ENCODE data around the gene HSH2D. TPM values are rescaled to one million over a fixed set of nuclear protein-coding genes. Genes with fewer than 3 reads are reported as not detected.

HSH2D gene
- total and polyA plus RNA-seq, 9 of the 15 experiments (the other 6 are each of a cell fraction or from before 2014, with no cell fraction given) = 0.03 to 1.1 (median 0.35) TPM; not detected in 1

GRCh38 chr19:16141043-16141442 is 2.4 kb upstream of the HSH2D start (continued):
- TF ChIP-seq, protein P1, sequence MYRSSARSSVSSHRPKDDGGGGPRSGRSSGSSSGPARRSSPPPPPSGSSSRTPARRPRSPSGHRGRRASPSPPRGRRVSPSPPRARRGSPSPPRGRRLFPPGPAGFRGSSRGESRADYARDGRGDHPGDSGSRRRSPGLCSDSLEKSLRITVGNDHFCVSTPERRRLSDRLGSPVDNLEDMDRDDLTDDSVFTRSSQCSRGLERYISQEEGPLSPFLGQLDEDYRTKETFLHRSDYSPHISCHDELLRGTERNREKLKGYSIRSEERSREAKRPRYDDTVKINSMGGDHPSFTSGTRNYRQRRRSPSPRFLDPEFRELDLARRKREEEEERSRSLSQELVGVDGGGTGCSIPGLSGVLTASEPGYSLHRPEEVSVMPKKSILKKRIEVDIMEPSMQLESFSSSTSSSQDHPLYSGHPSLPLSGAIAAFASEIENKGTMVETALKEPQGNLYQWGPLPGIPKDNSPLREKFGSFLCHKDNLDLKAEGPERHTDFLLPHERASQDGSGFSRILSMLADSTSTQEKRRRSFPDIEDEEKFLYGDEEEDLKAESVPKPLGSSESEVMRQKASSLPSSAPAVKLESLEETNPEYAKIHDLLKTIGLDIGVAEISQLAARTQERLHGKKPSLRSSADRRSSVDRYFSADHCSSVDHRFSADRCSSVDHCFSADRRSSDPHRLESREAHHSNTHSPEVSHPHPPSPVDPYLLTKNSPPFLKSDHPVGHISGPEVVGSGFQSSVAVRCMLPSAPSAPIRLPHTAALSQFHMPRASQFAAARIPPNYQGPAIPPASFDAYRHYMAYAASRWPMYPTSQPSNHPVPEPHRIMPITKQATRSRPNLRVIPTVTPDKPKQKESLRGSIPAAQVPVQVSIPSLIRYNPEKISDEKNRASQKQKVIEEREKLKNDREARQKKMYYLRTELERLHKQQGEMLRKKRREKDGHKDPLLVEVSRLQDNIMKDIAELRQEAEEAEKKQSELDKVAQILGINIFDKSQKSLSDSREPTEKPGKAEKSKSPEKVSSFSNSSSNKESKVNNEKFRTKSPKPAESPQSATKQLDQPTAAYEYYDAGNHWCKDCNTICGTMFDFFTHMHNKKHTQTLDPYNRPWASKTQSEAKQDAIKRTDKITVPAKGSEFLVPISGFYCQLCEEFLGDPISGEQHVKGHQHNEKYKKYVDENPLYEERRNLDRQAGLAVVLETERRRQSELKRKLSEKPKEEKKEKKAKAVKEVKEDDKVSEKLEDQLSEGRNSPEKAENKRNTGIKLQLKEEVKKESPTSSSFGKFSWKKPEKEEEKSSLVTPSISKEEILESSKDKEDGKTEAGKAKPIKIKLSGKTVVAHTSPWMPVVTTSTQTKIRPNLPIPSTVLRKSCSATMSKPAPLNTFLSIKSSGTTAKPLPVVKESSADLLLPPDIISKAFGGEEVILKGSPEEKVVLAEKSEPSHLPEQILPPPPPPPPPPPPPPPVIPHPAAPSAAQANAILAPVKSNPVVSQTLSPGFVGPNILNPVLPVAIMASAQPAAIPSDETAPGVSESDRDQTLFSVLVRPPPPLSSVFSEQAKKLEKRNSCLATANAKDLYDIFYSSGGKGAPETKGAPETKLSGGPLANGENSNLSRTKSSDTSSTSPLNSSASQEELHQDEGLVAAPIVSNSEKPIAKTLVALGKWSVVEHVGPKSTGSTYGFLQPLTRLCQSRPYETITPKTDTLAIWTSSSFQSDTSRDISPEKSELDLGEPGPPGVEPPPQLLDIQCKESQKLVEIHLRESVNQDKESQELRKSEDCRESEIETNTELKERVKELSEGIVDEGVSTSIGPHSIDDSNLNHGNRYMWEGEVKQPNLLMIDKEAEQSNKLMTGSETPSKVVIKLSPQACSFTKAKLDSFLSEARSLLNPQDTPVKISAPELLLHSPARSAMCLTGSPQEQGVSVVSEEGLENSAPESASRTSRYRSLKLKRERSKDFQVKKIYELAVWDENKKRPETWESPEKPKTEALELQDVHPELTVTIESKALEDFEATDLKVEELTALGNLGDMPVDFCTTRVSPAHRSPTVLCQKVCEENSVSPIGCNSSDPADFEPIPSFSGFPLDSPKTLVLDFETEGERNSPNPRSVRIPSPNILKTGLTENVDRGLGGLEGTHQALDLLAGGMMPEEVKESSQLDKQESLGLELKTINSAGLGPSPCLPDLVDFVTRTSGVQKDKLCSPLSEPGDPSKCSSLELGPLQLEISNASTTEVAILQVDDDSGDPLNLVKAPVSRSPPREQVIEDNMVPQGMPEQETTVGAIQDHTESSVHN (IDR thresholded peaks at IDR 0.05; ENCODE audit: borderline replicate concordance in 1 of 2, low read depth in 1 of 2) = no peak
- TF ChIP-seq ZNF699 (CRISPR knock-in tag; IDR thresholded peaks at IDR 0.05; ENCODE audit: insufficient replicate concordance) (no peak), TCF7 (IDR thresholded peaks at IDR 0.05; ENCODE audit: borderline replicate concordance) (no peak), SP2 (IDR thresholded peaks at IDR 0.05; ENCODE audit: extremely low read depth, low read depth, low read length, poor library complexity, severe bottlenecking) (no peak), TAF9B (IDR thresholded peaks at IDR 0.05; ENCODE audit: partially characterized antibody) (no peak), SMAD2 (IDR thresholded peaks at IDR 0.05; ENCODE audit: low read depth, low read length) (no peak), PHF20 (IDR thresholded peaks at IDR 0.05; ENCODE audit: partially characterized antibody) (no peak), ZKSCAN3 (CRISPR knock-in tag; IDR thresholded peaks at IDR 0.05) (no peak), ZNF76 (CRISPR knock-in tag; IDR thresholded peaks at IDR 0.05; ENCODE audit: borderline replicate concordance) (no peak), MLX (CRISPR knock-in tag; conservative IDR thresholded peaks at IDR 0.05) (no peak), PRDM10 (IDR thresholded peaks at IDR 0.05; ENCODE audit: partially characterized antibody) (no peak), MEF2A (IDR thresholded peaks at IDR 0.05; ENCODE audit: control insufficient read depth, low read depth, low read length) (no peak), KAT7 (CRISPR knock-in tag; IDR thresholded peaks at IDR 0.05; ENCODE audit: borderline replicate concordance) (no peak)
- TF ChIP-seq, protein P2, sequence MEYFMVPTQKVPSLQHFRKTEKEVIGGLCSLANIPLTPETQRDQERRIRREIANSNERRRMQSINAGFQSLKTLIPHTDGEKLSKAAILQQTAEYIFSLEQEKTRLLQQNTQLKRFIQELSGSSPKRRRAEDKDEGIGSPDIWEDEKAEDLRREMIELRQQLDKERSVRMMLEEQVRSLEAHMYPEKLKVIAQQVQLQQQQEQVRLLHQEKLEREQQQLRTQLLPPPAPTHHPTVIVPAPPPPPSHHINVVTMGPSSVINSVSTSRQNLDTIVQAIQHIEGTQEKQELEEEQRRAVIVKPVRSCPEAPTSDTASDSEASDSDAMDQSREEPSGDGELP (CRISPR knock-in tag; IDR thresholded peaks at IDR 0.05; ENCODE audit: borderline replicate concordance) = peak; percentile 90

All from K562 (cell line).